MM.1S (cell line): ENCODE data around the gene TBC1D8.

Source experiments
- EZH2 ChIP-seq: fragments of 300-600 bp; sonication (generic); optimal IDR thresholded peaks from 2 replicates; pipeline ENCODE3; 2017; ENCODE audit warnings: low read depth, mild to moderate bottlenecking, antibody characterized with exemption, low read length, mixed read lengths
- EZH2phosphoT487 ChIP-seq: fragments of 300-600 bp; sonication (generic); IDR thresholded peaks from 2 replicates; pipeline ENCODE4 v1.6.1; 2018; ENCODE audit warnings: antibody characterized with exemption, low read length
- TF ChIP-seq, protein P1 (sequence below): fragments of 300-600 bp; sonication (generic); IDR thresholded peaks from 2 replicates; pipeline ENCODE4 v1.5.1; 2016; ENCODE audit warnings: antibody characterized with exemption, low read length, mixed read lengths

DNA sequence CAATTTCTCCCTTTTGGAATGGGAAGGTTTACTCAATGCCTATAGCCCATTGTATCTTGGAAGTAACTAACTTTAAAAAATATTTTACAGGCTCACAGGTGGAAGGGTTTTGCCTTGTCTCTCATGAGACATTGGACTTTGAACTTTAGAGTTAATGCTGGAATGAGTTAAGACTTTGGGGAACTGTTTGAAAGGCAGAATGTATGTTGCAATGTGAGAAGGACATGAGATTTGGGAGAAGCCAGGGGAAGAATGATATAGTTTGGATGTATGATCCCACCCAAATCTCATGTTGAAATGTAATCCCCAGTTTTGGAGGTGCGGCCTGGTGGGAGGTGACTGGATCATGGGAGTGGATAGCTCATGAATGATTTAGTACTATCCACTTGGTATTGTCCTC, 17.5 kb upstream of the TBC1D8 start:
- TF ChIP-seq, protein P1, sequence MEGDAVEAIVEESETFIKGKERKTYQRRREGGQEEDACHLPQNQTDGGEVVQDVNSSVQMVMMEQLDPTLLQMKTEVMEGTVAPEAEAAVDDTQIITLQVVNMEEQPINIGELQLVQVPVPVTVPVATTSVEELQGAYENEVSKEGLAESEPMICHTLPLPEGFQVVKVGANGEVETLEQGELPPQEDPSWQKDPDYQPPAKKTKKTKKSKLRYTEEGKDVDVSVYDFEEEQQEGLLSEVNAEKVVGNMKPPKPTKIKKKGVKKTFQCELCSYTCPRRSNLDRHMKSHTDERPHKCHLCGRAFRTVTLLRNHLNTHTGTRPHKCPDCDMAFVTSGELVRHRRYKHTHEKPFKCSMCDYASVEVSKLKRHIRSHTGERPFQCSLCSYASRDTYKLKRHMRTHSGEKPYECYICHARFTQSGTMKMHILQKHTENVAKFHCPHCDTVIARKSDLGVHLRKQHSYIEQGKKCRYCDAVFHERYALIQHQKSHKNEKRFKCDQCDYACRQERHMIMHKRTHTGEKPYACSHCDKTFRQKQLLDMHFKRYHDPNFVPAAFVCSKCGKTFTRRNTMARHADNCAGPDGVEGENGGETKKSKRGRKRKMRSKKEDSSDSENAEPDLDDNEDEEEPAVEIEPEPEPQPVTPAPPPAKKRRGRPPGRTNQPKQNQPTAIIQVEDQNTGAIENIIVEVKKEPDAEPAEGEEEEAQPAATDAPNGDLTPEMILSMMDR, result no peak
- TF ChIP-seq EZH2 (no peak), EZH2phosphoT487 (no peak)
